Activated naive CD4-positive, alpha-beta T cell treated with anti-CD3 and anti-CD28 coated beads, Interleukin-2, amount 50 U/mL, for 16 hours (primary cell): ENCODE results near the gene ESYT2.

Experiments used
- DNase-seq: peaks from one replicate; pipeline ENCODE4 v3.0.0-alpha.2; 2020

Gene ESYT2

DNA sequence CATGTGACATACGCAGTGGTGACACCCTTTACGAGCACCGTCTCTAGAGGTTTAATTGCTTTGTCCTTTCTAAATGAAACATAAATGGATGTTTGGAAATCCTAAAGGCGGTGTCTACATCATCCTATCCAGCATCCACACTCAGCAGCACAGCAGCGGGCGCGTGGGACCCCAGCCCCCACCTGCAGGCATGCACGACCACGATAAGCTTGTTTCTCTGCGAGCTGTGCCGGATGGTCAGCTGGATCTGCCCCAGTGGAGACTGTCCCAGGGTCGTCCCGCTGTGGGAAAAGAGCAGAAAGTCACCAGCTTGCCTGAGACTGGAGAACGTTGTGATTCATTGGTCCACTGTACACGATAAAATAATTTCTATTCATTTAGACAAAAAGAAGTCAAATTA is 90.5 kb downstream of the ESYT2 start:
- DNase-seq = no peak

DNA sequence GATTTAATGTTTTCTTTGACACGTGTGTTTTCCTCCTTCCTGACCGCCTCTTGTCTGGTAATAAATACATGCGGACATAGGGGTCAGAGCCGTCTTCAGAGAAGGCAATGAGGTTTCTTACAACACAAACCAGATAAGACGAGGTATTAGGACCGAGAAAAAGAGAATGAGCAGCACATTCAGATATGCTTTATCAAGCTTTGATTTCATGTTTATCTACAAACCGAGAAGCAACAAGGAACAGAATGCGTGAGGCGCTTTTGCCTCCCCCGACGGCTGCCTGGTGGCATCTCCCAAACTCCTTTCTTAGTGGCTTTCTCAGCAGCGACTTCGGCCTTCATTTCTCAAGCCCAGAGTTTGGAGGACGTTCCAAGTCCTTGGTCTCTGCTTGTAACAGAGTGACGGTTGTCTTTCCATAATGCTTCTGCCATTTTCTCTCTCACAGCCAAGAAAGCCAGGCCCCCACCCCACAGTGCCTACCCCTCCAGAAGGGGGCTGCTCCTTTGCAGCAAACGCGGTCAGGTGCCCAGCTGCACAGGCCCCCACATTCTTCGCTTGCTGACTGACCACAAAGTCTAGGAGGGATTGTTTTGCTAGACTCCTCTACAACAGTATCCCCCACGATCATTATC is 92.1 kb downstream of the ESYT2 start:
- no peak for DNase-seq

DNA sequence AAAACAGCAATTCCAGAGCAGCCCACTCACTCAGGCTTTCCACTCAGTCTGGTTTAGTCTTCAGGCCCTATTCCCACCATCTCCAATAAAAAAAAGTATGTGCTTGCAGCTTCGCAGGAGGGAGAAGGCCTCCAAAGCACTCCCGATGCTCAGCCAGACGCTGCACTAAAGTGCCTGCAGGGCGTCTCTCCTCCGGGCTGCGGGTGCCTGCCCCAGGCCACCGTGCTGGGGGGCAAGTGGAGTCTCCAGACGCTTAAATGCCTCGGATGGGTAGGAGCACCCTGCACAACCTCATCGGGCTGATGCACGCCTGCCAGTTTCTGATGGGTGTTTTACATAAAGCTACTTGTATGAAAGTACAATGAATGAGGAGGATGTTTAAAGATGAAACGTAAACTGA is 93.4 kb downstream of the ESYT2 start:
- no peak for DNase-seq

DNA sequence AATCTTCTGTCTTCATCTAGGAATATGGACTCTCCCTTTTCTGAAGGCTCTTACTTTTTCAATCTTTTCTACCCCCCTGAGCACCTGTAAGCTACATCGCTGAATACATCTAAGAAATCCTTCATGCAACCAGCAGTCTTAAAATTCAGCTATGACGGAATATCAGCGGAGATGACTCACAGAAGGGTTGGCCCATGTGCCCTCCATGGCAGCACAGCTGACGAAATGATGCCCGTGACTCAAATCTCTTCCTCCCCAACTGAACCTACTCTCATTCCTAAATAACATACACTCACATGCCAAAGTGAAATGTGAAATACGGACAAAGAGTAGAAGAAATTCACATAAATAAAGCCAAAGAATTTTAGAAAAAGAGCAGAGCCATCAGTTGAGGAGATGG is 94.4 kb downstream of the ESYT2 start:
- DNase-seq = no peak

DNA sequence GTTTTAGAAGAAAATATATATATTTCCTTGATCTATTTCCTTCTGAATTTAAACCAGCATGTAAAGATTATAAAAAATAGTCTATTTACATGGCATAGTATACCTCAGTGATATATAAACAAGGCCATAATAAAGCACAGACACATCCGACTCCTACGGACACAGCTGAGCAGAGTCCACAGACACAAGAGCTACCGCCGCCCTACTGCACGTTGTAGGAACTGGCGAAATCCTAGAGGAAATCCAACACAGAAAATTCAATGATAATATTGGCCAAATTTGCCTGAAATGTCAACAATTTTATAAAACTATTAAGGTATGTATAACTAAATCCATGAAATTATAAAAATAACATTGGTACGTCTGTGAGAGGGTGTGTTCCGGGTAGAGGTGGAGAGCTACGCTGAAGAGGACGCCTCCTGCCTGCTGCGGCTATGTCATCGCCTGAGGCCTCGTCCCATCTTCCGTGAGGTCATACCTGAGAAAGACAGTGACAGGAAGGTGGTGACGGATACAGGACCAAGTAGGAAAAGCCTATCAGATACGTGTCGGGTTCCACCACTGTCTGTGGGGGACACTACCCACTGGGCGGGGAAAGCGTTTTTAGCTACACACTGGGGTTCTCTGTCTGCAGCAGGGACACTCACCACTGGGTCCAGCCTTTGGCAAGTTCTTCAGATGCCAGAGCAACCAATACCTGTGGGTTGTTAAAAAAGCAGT is 95.4 kb downstream of the ESYT2 start:
- no peak for DNase-seq

DNA sequence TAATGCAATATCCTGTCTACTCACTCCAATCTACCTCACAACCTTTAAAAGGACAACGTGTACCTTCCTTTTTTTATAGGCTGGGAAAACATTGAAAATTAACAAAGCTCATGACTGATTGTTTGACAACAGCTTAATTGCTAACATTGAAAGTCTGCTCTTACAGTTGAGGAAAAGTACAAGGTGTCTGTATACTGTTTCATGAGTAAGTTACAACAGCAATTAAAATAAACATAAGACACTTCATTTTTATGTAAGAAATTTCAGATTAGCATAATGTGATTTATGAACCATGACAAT is 96.1 kb downstream of the ESYT2 start:
- no peak for DNase-seq

DNA sequence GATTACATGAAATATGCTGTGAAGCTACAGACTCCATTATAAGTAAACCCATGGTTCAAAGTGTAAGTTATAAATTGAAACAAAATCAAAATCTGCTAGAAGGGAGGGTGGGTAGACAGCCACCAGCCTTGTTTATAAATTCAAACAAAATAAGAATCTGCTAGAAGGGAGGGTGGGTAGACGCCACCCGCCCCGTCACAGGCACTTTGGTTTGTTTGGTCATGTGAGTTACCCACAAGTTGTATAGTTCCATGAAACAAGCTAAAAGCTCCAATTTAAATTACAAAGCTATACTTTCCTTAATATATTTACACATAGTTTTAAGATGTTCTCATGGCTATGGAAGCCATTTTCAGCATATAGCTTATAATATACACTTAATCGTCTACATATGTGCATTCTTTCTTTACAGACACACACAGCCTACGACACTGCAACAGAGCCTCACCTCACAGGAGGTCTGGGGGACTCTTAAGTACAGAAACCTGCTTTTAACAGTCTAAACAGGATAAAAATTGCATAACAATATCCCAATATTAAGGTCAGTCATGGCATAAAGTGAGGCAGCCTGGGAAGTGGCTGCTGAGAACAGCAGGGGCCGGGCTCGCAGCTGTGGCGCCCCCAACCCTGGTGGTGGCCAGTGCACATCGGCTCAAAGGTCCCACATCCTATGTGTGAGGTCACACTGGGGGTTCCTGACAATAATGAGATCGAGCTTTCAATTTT is 96.7 kb downstream of the ESYT2 start:
- no peak for DNase-seq

DNA sequence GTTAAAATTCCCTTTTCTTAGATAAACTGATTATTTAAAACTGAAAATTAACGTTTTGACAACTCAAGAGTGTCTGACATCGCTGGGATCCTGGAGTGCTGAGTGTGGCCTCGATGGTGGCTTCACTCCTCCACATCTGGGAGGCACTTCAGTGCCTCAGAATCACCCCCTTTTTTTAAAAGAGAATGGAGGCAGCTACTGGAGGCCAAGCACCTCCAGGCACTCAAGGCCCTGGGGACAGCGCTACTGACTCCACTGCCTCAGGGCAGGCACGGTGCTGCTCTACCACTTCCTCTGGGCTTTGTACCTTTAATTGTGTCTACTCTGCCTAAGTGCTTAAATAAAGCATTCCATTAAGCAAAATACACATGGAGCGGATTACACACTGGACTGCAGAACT is 97.5 kb downstream of the ESYT2 start:
- no peak for DNase-seq

DNA sequence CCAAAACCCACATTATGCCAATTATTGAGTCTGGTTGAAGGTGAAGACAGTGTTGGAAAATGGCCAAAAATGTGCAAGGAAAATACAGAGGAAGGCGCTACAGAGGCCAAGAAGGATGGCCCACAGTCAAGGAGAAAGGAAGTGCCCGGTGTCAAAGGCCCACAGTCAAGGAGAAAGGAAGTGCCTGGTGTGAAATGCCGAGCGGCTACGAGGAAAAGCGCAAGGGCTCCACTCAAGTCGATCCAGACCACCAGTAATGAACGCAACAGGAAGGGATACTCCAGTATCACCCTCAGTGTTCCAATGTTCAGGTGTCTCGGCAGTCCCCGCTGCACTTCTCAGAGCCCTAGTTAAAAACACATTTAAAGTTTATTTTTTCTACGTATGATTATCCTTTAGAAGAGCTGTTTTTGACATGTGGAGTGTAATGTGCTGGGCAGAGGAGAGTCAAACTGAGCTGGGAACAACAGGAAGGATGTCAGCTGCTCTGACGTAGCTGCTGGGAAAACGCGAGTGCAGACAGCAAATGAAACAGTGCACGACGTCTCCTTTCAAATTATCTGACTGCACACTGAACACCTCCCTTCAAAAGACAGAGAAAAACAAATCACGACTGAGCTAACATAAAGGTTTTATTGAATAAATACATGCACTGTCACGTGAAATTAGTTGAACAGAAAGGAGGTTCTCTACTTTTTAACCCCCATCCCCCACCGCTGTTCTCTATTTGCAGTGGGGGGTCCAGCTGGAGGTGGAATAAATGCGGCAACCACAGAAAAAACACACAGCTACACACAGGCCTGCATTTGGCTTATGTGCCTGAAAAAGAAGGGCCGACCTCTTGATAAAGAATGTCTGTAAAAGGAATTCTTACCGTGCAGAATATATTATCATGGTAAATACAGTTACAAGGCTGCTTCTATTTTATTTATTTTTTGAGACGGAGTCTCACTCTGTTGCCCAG is 98.6 kb downstream of the ESYT2 start:
- no peak for DNase-seq

DNA sequence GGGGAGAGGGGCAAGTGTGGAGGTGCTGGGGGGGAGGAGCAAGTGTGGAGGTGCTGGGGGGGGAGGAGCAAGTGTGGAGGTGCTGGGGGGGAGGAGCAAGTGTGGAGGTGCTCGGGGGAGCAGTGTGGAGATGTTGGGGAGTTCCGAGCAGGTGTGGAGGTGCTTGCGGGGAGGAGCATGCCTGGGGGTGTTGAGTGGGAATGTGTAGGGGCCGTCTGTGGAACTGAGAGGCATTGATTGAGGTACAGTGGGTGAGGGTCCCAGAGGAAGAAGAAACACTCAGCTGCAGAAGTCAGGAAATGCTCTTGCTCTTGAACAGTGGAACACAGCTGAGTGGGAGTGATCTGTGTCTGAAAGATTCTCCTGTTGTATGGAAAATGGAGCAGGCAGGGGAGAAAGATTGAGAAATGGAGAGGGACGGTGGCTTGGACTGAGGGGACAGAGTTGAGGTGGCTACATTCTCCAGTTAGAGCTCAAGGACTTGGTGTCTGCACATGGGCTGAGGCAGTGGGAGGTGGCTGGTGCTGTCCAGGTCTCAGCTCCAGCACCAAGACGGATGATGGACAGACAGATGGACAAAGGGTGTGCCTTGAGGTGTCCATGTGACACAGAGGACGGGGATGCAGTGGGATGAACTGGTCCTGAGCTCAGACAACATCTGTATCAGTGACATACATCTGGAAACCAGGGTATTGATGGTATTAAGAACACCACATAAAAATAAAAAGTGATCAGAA is 99.5 kb downstream of the ESYT2 start:
- DNase-seq = no peak

DNA sequence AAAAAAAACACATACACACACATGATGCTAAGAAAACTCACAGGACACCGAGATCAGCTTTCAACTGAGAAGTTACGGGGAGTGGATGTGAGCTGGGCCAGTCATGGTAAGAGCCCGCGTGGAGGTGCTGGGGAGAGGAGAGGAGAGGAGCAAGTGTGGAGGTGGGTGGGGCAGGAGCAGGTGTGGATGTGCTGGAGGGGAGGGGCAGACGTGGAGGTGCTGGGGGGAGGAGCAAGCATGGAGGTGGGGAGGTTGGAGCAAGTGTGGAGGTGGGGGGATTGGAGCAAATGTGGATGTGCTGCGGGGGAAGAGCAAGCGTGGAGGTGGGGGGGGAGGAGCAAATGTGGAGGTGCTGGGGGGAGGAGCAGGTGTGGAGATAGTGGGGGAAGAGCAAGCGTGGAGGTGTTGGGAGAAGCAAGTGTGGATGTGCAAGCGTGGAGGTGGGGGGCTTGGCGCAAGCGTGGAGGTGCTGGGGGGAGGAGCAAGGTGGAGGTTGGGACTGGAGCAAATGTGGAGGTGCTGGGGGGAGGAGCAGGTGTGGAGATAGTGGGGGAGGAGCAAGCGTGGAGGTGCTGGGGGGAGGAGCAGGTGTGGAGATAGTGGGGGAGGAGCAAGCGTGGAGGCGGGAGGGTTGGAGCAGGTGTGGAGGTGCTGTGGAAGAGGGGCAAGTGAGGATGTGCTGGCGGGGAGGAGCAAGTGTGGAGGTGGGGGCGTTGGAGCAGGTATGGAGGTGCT is 100.2 kb downstream of the ESYT2 start:
- DNase-seq = no peak

DNA sequence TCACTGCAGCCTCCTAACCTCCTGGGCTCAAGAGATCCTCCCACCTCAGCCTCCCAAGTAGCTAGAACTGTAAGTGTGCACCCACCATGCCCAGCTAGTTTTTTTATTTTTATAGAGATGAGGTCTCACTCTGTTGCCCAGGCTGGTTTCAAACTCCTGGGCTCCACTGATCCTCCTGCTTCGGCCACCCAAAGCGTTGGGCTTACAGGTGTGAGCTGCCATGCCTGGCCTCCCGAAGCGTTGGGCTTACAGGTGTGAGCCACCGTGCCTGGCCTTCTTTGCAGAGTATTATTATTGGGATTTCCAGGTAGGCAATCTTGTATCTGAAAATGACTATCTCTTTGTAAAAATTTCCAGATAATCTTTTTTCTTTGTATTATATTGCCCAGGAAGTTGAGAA is 101.6 kb downstream of the ESYT2 start:
- no peak for DNase-seq

DNA sequence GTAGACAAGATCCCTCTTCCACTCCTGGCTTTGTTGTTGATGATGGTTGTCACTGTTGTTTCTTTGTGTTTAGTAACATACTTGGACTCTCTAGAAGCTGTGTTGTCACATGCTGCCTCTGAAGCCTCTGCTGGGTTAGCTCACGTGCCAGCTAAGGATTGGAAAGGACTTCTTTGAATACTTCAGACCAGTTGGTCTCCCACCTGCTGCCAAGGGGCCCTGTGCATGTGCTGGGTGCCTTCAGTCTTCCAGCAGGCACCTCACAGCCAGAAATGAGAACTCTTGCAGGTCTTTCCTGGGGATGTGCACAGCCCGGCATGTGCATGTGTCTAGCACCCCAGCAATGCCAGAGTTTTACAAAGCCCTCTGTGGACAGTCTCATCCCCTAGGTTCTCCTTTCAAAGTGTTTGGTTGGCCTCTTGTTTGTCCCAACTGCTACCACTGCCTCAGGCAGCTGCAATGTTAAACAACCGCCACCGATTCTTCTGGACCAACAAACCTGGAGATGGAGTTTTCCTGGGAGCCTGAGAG is 103.0 kb downstream of the ESYT2 start:
- no peak for DNase-seq

DNA sequence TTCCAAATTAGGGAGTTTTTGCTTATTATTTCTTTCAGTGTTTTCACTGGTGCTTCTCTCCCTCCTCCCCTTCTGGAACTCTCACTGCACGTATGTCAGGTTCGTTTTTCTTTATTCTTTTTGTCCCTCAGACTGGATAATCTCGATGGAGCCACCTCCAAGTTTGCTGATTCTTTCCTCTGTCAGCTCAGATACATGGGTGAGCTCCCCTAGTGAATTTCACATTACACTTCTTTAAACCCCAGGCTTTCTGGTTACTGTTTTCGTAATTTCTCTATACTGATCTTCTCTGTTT is 103.9 kb downstream of the ESYT2 start:
- no peak for DNase-seq

DNA sequence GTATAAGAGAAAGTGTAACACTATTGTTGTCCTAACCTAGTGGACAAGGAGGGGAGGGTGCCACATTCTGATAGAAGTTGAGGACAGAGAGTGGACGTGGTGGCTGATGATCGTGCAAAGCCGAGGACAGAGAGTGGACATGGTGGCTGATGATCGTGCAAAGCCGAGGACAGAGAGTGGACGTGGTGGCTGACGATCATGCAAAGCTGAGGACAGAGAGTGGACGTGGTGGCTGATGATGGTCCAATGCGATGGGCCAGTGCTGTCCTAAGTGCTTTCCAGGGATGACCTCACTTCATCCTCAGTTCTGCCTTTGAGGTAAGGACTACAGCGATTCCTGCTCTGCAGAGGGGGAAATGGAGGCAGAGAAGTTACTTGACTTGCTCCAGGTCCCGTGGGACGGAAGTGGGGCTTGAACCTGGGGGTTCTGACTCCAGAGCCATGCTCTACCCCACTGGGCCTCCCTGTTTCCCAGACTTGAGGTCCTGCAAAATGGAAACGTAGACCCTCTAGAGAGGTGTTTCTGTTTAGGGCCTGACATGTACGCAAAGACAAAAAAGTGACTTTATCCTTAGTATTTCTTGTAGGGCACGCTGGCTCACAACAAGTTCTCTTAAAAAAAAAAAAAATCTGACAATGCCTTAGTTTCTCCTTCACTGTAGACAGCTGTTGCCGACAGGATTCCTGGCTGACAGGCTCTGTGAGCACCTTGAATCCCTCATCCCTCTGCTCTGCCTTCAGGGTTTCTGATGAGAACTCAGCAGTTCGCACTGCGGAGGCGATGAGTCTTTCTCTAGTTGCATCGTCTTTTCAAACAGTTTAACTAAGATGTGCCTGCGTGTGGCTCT is 104.4 kb downstream of the ESYT2 start:
- DNase-seq = no peak

DNA sequence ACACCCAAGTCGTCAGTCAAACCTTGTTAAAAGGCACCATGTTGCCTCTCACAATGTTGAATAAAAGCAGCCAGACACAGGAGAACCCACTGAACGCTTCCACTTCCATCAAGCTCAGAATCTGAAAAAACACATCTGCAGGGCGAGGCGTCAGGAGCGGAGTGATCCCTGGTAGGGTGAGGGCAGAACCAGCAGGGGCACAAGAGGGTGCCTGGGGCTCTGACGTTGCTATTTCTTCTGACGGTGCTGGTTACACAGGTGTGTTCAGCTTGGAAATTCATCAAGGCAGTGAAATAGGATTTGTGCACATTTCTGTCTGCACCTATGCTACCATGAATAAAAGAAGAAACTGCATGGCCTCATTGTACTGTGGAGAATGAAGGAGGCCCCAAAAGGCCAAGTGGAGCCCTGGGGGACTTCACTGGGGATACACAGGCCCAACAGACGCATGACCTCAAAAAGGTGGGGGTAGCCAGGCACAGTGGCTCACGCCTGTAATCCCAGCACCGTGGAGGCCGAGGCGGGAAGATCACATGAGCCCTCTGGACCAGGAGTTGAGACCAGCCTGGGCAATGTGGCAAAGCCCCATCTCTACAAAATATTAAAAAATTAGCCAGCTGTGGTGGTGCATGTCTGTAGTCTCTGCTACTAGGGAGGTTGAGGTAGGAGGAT is 105.5 kb downstream of the ESYT2 start:
- DNase-seq = no peak

DNA sequence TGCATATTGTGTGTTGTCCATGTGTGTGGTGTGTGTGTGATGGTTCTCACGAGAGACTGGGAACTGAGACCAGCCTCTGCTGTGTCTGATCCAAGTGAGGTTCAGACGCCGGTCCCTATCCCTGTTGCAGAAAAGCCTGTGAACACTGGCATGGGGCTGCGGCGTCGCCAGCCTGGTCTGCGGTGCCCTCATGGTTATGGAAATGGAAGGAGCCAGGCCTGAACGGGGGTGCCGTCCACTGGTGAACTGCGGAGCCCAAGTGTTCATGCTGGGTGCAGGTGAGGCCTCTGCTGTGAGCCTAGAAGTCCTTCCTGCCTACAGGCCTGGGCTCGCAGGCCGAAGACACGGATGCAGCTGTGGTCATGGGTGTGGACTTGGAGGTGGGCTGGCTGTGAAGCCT is 106.0 kb downstream of the ESYT2 start:
- DNase-seq = no peak

DNA sequence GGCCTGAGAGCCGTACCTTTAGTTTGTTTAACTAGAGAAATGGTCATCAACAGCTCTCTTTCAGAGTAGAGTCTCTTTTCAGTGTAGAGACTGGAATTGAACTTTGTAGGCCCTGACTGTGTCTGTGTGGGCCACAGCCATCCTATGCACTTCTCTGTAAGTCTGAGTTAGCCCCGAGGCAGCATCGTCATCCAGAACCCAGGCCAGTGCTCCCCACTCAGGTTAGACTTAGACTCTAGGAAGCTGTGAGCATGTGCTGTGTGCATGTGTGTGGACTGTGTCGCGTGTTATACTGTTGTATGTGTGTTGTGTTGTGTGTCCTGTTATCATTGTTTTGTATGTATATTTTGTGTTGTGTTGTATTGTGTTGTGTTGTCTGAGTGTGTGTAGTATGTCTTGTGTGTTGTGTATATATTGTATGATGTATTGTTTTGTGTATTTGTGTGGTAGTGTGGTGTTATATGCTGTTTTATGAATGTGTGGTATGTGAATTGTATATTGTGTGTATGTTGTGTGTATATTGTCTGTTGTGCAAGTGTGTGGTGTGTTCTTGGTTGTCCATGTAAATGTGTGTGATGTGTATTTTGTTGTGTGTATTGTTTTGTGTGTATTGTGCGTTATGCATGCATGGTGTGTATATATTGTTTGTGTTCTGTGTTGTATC is 106.6 kb downstream of the ESYT2 start:
- DNase-seq = no peak

DNA sequence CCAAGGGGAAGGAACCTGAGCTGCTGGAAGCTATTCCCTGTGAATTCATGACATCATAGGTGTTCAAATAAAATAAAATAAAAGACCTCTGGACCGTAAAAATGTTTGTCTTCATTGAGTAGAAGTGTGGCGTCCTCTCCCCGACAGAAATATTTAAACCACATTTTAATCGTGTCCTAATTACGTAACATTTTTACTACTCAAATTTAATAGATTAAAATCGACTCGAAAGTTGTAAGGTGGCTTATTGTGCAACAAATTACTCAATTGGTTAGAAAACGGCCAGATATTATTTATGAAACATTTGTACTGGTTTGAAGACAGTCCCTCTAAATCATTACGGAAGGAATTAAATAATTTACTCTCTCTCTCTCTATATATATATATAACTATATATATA is 109.2 kb downstream of the ESYT2 start:
- DNase-seq = no peak

DNA sequence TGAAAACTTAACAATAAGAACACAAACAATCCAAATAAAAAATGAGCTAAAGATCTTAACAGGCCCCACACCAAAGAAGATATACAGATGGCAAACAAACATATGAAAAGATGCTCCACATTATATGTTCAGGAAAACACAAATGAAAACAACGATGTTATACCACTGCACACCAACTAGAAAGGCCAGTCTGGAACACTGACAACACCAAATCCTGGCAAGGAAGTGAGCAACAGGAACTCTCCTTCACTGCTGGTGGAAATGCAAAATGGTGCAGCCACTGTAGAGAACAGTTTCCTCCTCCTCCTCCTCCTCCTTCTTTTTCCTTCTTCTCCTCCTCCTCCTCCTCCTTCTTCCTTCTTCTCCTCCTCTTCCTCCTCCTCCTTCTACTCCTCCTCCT is 112.5 kb downstream of the ESYT2 start:
- no peak for DNase-seq
